ENCODE measurements around the gene PMPCA. TPM values are rescaled to one million over a fixed set of nuclear protein-coding genes. Genes with fewer than 3 reads are reported as not detected.
"Not testable (repeated sequence)": the region's sequence is repeated elsewhere in the genome, so short reads cannot be mapped to it uniquely, and the experiment has no call there.

The PMPCA gene
- total RNA-seq, 1 donor from 2014 or later = 57.1 TPM

GRCh38 chr9:136394312-136395019 is 16.0 kb upstream of the PMPCA start:
- no peak for DNase-seq

- no peak for DNase-seq
Observed at GRCh38 chr9:136395020-136395340, 15.5 kb upstream of the PMPCA start.

GRCh38 chr9:136395345-136396218 is 14.9 kb upstream of the PMPCA start:
- DNase-seq = no peak

GRCh38 chr9:136396219-136396515 is 14.3 kb upstream of the PMPCA start:
- no peak for DNase-seq

- no peak for DNase-seq
Observed at GRCh38 chr9:136397643-136398042, 12.8 kb upstream of the PMPCA start.

- no peak for DNase-seq
Observed at GRCh38 chr9:136398286-136398685, 12.2 kb upstream of the PMPCA start.

- no peak for DNase-seq
Observed at GRCh38 chr9:136399176-136400037, 11.1 kb upstream of the PMPCA start.

GRCh38 chr9:136400038-136400834 is 10.2 kb upstream of the PMPCA start, which contains the start of gene SNAPC4:
SNAPC4 (minus strand) TSS chr9:136400170; CDS start chr9:136398428, 1,742 bp downstream.
- DNase-seq = peak; percentile 94

- no peak for DNase-seq
Observed at GRCh38 chr9:136401173-136401922, 9.1 kb upstream of the PMPCA start.

- DNase-seq = no peak
Observed at GRCh38 chr9:136402067-136402466, 8.4 kb upstream of the PMPCA start.

GRCh38 chr9:136403538-136403914 is 6.9 kb upstream of the PMPCA start:
- DNase-seq = no peak

GRCh38 chr9:136403915-136404800 is 6.3 kb upstream of the PMPCA start:
- no peak for DNase-seq

GRCh38 chr9:136404801-136405136 is 5.7 kb upstream of the PMPCA start:
- DNase-seq = no peak

- no peak for DNase-seq
Observed at GRCh38 chr9:136405481-136405880, 5.0 kb upstream of the PMPCA start.

GRCh38 chr9:136405904-136406303 is 4.6 kb upstream of the PMPCA start:
- not testable (repeated sequence) for DNase-seq

- not testable (repeated sequence) for DNase-seq
Observed at GRCh38 chr9:136407061-136407460, 3.4 kb upstream of the PMPCA start.

GRCh38 chr9:136407911-136408310 is 2.5 kb upstream of the PMPCA start:
- DNase-seq = no peak

GRCh38 chr9:136409557-136410455 is 652 bp upstream of the PMPCA start:
- DNase-seq = peak; percentile 25

- DNase-seq = no peak
Observed at GRCh38 chr9:136411378-136411777, 920 bp downstream of the PMPCA start.
